Peyer's patch (tissue), 4 donors: ENCODE measurements around the gene RTN4R. TPM values are rescaled to one million over a fixed set of nuclear protein-coding genes. Genes with fewer than 3 reads are reported as not detected.

Experiments used
- DNase-seq, 3 donors: peaks; one replicate each; pipeline ENCODE4 v3.0.0-alpha.2; 2017 to 2019
- H3K27ac ChIP-seq, 4 donors: fragments of 200-600 bp; sonication (generic); one replicate each; pipeline ENCODE4 v1.5.1; 2016 to 2019
- H3K27me3 ChIP-seq, 2 donors: fragments of 200-600 bp; sonication (generic); one replicate each; pipeline ENCODE4 v1.5.1; 2019
- H3K36me3 ChIP-seq, 3 donors: fragments of 200-600 bp; sonication (generic); one replicate each; pipeline ENCODE4 v1.5.1; 2016 to 2019
- H3K4me1 ChIP-seq, 4 donors: fragments of 200-600 bp; sonication (generic); one replicate each; pipeline ENCODE4 v1.5.1; 2016 to 2019
- H3K4me3 ChIP-seq, 4 donors: fragments of 200-600 bp; sonication (generic); 1 replicate in 3 of 4; 2 replicates in 1 of 4; pipeline ENCODE4 v1.5.1; 2016 to 2019; ENCODE audit warnings: mild to moderate bottlenecking in 1 of 4
- H3K9me3 ChIP-seq, 4 donors: fragments of 200-600 bp; sonication (generic); one replicate each; pipeline ENCODE4 v1.5.1; 2016 to 2019; ENCODE audit warnings: mild to moderate bottlenecking in 1 of 4
- POLR2A ChIP-seq, 2 donors: fragments of 450-650 bp; IDR thresholded peaks; one replicate each; pipeline ENCODE4 v1.5.1; 2017; ENCODE audit warnings: antibody characterized with exemption in 2 of 2, mild to moderate bottlenecking in 2 of 2, moderate library complexity in 2 of 2
- total RNA-seq, 4 donors: library from RNA; depleted of rRNA; stranded (reverse); fragments of >200 nt; gene quantifications; one replicate each; pipeline ENCODE4 v1.1.0, GENCODE V29; 2016
- TF ChIP-seq, protein P1 (sequence below), 6 experiments: fragments of 450-650 bp in 4 of 6; fragments of 200-600 bp in 2 of 6; sonication (generic) in 1 of 6; IDR thresholded peaks; one replicate each; pipeline ENCODE4 v1.5.1; 2017 to 2019; ENCODE audit warnings: antibody characterized with exemption in 6 of 6, mild to moderate bottlenecking in 3 of 6, moderate library complexity in 1 of 6

The RTN4R gene
- total RNA-seq, 4 donors from 2014 or later: 5.2 to 9.1 (median 5.7) TPM

- DNase-seq: no peak
- H3K27me3 ChIP-seq: no peaks in the 10 kb centered on the region
- H3K9me3 ChIP-seq: no peaks in the 10 kb centered on the region
- H3K4me3 ChIP-seq: peak overlapping the region in 1 of 4 donors; percentile 3
- H3K4me1 ChIP-seq: peaks cover 6 to 48% (median 11%) of the 10 kb centered on the region in 4 donors
- TF ChIP-seq POLR2A (IDR thresholded peaks at IDR 0.05): peak in 1 of 2 donors; percentile 11
- TF ChIP-seq, protein P1, sequence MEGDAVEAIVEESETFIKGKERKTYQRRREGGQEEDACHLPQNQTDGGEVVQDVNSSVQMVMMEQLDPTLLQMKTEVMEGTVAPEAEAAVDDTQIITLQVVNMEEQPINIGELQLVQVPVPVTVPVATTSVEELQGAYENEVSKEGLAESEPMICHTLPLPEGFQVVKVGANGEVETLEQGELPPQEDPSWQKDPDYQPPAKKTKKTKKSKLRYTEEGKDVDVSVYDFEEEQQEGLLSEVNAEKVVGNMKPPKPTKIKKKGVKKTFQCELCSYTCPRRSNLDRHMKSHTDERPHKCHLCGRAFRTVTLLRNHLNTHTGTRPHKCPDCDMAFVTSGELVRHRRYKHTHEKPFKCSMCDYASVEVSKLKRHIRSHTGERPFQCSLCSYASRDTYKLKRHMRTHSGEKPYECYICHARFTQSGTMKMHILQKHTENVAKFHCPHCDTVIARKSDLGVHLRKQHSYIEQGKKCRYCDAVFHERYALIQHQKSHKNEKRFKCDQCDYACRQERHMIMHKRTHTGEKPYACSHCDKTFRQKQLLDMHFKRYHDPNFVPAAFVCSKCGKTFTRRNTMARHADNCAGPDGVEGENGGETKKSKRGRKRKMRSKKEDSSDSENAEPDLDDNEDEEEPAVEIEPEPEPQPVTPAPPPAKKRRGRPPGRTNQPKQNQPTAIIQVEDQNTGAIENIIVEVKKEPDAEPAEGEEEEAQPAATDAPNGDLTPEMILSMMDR (IDR thresholded peaks at IDR 0.05): no peak
- peak overlapping the region in 3 of 4 donors; percentile 63 to 88 (median 70) for H3K27ac ChIP-seq
- H3K36me3 ChIP-seq: no peaks in the 10 kb centered on the region
Observed at GRCh38 chr22:20204311-20204710, 63.8 kb downstream of the RTN4R start.

GRCh38 chr22:20203552-20204201 lies 64.4 kb downstream of the RTN4R start:
- peaks cover 6 to 48% (median 11%) of the 10 kb centered on the region in 4 donors for H3K4me1 ChIP-seq
- peak in 2 of 3 donors; percentile 85 to 89 for DNase-seq

GRCh38 chr22:20203142-20203551 lies 65.0 kb downstream of the RTN4R start:
- H3K4me3 ChIP-seq: no peak overlapping the region
- H3K27ac ChIP-seq: peak overlapping the region in 3 of 4 donors; percentile 40 to 88 (median 70)
- peaks cover 6 to 48% (median 11%) of the 10 kb centered on the region in 4 donors for H3K4me1 ChIP-seq
- TF ChIP-seq POLR2A (IDR thresholded peaks at IDR 0.05): no peak
- TF ChIP-seq, protein P1 (IDR thresholded peaks at IDR 0.05): no peak
- DNase-seq: no peak
- H3K9me3 ChIP-seq: no peaks in the 10 kb centered on the region
- H3K36me3 ChIP-seq: no peaks in the 10 kb centered on the region
- H3K27me3 ChIP-seq: no peaks in the 10 kb centered on the region

More at GRCh38 chr22:20203552-20204201, 64.4 kb downstream of the RTN4R start:
- Histone ChIP-seq H3K27ac (peak overlapping the region in 3 of 4 donors; percentile 63 to 88 (median 70)), H3K36me3 (no peaks in the 10 kb centered on the region), H3K4me3 (peak overlapping the region in 2 of 4 donors; percentile 1 to 3), H3K9me3 (no peaks in the 10 kb centered on the region), H3K27me3 (no peaks in the 10 kb centered on the region)
- TF ChIP-seq POLR2A (IDR thresholded peaks at IDR 0.05): peak in 1 of 2 donors; percentile 20
- TF ChIP-seq, protein P1 (IDR thresholded peaks at IDR 0.05): no peak

DNA sequence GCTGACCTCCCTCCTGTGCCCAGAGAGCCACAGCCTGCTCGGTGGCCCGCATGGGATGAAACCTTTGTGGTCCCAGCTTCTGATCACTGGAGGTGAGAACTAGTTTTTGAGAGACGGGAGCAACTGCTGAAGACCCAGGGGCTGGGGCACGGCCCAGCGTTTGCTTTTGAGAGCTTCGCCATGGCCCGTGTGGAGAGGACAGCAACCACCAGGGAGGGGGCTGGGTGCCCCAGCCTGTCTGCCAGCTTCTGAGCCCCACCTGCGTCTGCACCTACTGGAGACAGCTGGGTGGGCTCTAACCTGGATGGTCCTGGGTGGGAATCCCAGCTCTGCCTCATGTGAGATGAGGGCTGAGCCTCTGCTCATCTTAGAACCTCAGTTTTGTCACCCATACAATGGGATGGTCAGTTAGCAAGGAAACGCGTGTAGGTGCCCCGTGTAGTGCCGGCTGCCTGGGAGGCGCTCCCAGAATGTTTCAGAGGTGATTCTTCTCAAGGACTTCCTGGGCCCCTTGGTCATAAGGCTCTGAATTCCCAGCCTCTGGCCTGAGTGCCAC lies 66.2 kb downstream of the RTN4R start:
- no peaks in the 10 kb centered on the region for H3K9me3 ChIP-seq
- no peak overlapping the region for H3K4me3 ChIP-seq
- H3K27ac ChIP-seq: no peak overlapping the region
- TF ChIP-seq POLR2A (IDR thresholded peaks at IDR 0.05): no peak
- TF ChIP-seq, protein P1 (IDR thresholded peaks at IDR 0.05): no peak
- no peaks in the 10 kb centered on the region for H3K36me3 ChIP-seq
- H3K27me3 ChIP-seq: no peaks in the 10 kb centered on the region
- peaks cover under 1 to 37% (median 7%) of the 10 kb centered on the region in 4 donors for H3K4me1 ChIP-seq
- no peak for DNase-seq

DNA sequence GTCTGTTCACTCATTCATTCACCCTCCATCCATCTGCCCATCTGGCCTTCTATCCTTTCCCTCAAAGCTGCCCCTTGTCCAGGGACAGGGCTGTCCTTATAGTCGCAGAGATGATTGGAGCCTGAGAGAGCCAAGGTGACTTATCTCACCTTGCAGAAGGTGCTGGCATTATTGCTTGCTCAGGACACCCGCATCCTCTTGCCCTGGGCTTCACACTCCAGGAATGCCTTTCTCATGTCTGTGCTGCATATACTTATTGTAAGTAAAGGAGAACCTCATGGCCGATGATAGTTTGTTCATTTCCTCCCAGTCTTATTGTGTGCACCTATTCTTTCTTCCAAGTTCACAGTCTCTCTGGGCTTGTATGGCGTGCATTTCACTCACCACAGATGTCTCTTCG lies 68.2 kb downstream of the RTN4R start:
- DNase-seq: no peak
- Histone ChIP-seq H3K4me1 (peaks cover 0 to 24% (median 3%) of the 10 kb centered on the region in 4 donors), H3K36me3 (no peaks in the 10 kb centered on the region), H3K4me3 (no peak overlapping the region), H3K9me3 (no peaks in the 10 kb centered on the region), H3K27me3 (no peaks in the 10 kb centered on the region), H3K27ac (no peak overlapping the region)
- TF ChIP-seq, protein P1 (IDR thresholded peaks at IDR 0.05): no peak
- TF ChIP-seq POLR2A (IDR thresholded peaks at IDR 0.05): no peak
